Activated CD4-positive, alpha-beta T cell treated with anti-CD3 and anti-CD28 coated beads, Interleukin-2, amount 50 U/mL, for 1 hour (primary cell): Measurements from ENCODE around the gene DCTN2.
"Not testable (repeated sequence)": the region's sequence is repeated elsewhere in the genome, so short reads cannot be mapped to it uniquely, and the experiment has no call there.

ENCODE experiments used
- DNase-seq: peaks from one replicate; pipeline ENCODE4 v3.0.0-alpha.2; 2020

The DCTN2 gene

GRCh38 chr12:57576613-57577160 is 29.7 kb upstream of the DCTN2 start:
- no peak for DNase-seq

- no peak for DNase-seq
Measured at GRCh38 chr12:57575771-57576612, 29.0 kb upstream of the DCTN2 start.

GRCh38 chr12:57574795-57575194 is 27.8 kb upstream of the DCTN2 start:
- DNase-seq = no peak

- DNase-seq = no peak
Measured at GRCh38 chr12:57571926-57572762, 25.2 kb upstream of the DCTN2 start.

- not testable (repeated sequence) for DNase-seq
Measured at GRCh38 chr12:57570438-57570837, 23.4 kb upstream of the DCTN2 start.

GRCh38 chr12:57569858-57570257 is 22.9 kb upstream of the DCTN2 start:
- no peak for DNase-seq

- no peak for DNase-seq
Measured at GRCh38 chr12:57568838-57569237, 21.8 kb upstream of the DCTN2 start.

- DNase-seq = no peak
Measured at GRCh38 chr12:57564178-57564740, 17.3 kb upstream of the DCTN2 start.

GRCh38 chr12:57563358-57563757 is 16.4 kb upstream of the DCTN2 start:
- DNase-seq = no peak

GRCh38 chr12:57561117-57561516 is 14.1 kb upstream of the DCTN2 start:
- DNase-seq = not testable (repeated sequence)

- no peak for DNase-seq
Measured at GRCh38 chr12:57560516-57560915, 13.5 kb upstream of the DCTN2 start.

- DNase-seq = no peak
Measured at GRCh38 chr12:57558864-57559263, 11.9 kb upstream of the DCTN2 start.

- no peak for DNase-seq
Measured at GRCh38 chr12:57554897-57555296, 7.9 kb upstream of the DCTN2 start.

GRCh38 chr12:57554453-57554852 is 7.5 kb upstream of the DCTN2 start:
- DNase-seq = no peak

- no peak for DNase-seq
Measured at GRCh38 chr12:57553343-57554202, 6.6 kb upstream of the DCTN2 start.

- DNase-seq = no peak
Measured at GRCh38 chr12:57552835-57553313, 5.9 kb upstream of the DCTN2 start.

- DNase-seq = no peak
Measured at GRCh38 chr12:57552306-57552651, 5.3 kb upstream of the DCTN2 start.

- DNase-seq = no peak
Measured at GRCh38 chr12:57551637-57552305, 4.8 kb upstream of the DCTN2 start.

GRCh38 chr12:57550641-57551549 is 3.9 kb upstream of the DCTN2 start:
- DNase-seq = no peak

GRCh38 chr12:57549909-57550640 is 3.1 kb upstream of the DCTN2 start, which contains the start of gene KIF5A:
Gene KIF5A (plus strand): TSS chr12:57550044. CDS start chr12:57550272, 228 bp downstream.
- peak; percentile 41 for DNase-seq
